HEK293T (cell line): ENCODE data around the gene DYRK3.

Experiments used
- ARNT ChIP-seq: fragments of 450-650 bp; IDR thresholded peaks from 2 replicates; pipeline ENCODE4 v1.6.1; 2017; ENCODE audit warnings: mild to moderate bottlenecking
- BHLHE40 ChIP-seq: fragments of 450-650 bp; IDR thresholded peaks from 2 replicates; pipeline ENCODE4 v1.6.1; 2016; ENCODE audit warnings: mild to moderate bottlenecking, moderate library complexity, borderline replicate concordance
- CTBP1 ChIP-seq: fragments of 450-650 bp; IDR thresholded peaks from 2 replicates; pipeline ENCODE4 v1.6.1; 2016; ENCODE audit warnings: borderline replicate concordance
- ELF4 ChIP-seq: fragments of 450-650 bp; IDR thresholded peaks from 2 replicates; pipeline ENCODE4 v1.6.1; 2017; ENCODE audit warnings: antibody characterized with exemption
- FOXA1 ChIP-seq: fragments of 450-650 bp; IDR thresholded peaks from 2 replicates; pipeline ENCODE4 v1.6.1; 2016; ENCODE audit warnings: mild to moderate bottlenecking
- FOXK2 ChIP-seq: fragments of 450-650 bp; IDR thresholded peaks from 2 replicates; pipeline ENCODE4 v1.6.1; 2016; ENCODE audit warnings: mild to moderate bottlenecking
- FOXM1 ChIP-seq: fragments of 450-650 bp; IDR thresholded peaks from 2 replicates; pipeline ENCODE4 v1.6.1; 2017; ENCODE audit warnings: mild to moderate bottlenecking, borderline replicate concordance
- LEF1 ChIP-seq: fragments of 450-650 bp; IDR thresholded peaks from 2 replicates; pipeline ENCODE4 v1.6.1; 2017; ENCODE audit warnings: mild to moderate bottlenecking, borderline replicate concordance
- PKNOX1 ChIP-seq: fragments of 450-650 bp; IDR thresholded peaks from 2 replicates; pipeline ENCODE4 v1.6.1; 2016
- SP1 ChIP-seq: fragments of 450-650 bp; IDR thresholded peaks from 2 replicates; pipeline ENCODE4 v1.6.1; 2017
- SUZ12 ChIP-seq: fragments of 450-650 bp; IDR thresholded peaks from 2 replicates; pipeline ENCODE4 v1.6.1; 2016; ENCODE audit warnings: mild to moderate bottlenecking
- TARDBP ChIP-seq: fragments of 450-650 bp; IDR thresholded peaks from 2 replicates; pipeline ENCODE4 v1.6.1; 2016
- ZNF384 ChIP-seq: fragments of 450-650 bp; IDR thresholded peaks from 2 replicates; pipeline ENCODE4 v1.6.1; 2016

GRCh38 chr1:206649261-206649921 lies 14.1 kb downstream of the DYRK3 start:
- TF ChIP-seq FOXM1: no peak
- TF ChIP-seq FOXA1: no peak
- TF ChIP-seq TARDBP: no peak
- no peak for TF ChIP-seq SP1
- TF ChIP-seq BHLHE40: no peak
- TF ChIP-seq ARNT: no peak
- TF ChIP-seq SUZ12: no peak
- TF ChIP-seq CTBP1: no peak
- TF ChIP-seq ZNF384: no peak
- TF ChIP-seq FOXK2: no peak
- no peak for TF ChIP-seq ELF4
- TF ChIP-seq LEF1: no peak
- TF ChIP-seq PKNOX1: no peak
